ENCODE data around the gene MAPK7.

DNA sequence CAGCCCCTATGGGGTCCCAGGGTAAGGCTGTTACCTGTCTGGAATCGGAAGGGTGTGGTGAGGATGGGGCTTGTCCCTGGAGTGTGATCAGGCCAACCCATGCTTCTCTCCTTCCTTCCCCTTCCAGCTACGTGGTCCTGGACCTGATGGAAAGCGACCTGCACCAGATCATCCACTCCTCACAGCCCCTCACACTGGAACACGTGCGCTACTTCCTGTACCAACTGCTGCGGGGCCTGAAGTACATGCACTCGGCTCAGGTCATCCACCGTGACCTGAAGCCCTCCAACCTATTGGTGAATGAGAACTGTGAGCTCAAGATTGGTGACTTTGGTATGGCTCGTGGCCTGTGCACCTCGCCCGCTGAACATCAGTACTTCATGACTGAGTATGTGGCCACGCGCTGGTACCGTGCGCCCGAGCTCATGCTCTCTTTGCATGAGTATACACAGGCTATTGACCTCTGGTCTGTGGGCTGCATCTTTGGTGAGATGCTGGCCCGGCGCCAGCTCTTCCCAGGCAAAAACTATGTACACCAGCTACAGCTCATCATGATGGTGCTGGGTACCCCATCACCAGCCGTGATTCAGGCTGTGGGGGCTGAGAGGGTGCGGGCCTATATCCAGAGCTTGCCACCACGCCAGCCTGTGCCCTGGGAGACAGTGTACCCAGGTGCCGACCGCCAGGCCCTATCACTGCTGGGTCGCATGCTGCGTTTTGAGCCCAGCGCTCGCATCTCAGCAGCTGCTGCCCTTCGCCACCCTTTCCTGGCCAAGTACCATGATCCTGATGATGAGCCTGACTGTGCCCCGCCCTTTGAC is 2.4 kb downstream of the MAPK7 start:
- TF ChIP-seq, protein P1, sequence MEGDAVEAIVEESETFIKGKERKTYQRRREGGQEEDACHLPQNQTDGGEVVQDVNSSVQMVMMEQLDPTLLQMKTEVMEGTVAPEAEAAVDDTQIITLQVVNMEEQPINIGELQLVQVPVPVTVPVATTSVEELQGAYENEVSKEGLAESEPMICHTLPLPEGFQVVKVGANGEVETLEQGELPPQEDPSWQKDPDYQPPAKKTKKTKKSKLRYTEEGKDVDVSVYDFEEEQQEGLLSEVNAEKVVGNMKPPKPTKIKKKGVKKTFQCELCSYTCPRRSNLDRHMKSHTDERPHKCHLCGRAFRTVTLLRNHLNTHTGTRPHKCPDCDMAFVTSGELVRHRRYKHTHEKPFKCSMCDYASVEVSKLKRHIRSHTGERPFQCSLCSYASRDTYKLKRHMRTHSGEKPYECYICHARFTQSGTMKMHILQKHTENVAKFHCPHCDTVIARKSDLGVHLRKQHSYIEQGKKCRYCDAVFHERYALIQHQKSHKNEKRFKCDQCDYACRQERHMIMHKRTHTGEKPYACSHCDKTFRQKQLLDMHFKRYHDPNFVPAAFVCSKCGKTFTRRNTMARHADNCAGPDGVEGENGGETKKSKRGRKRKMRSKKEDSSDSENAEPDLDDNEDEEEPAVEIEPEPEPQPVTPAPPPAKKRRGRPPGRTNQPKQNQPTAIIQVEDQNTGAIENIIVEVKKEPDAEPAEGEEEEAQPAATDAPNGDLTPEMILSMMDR (IDR thresholded peaks at IDR 0.05) = no peak
- TF ChIP-seq POLR2A (IDR thresholded peaks at IDR 0.05) (no peak), EP300 (IDR thresholded peaks at IDR 0.05; ENCODE audit: low read depth) (no peak)

Measured in transverse colon (tissue), 3 donors.